ENCODE data around the gene ARHGEF7. TPM values are rescaled to one million over a fixed set of nuclear protein-coding genes. Genes with fewer than 3 reads are reported as not detected.
A peak's percentile ranks its signal among the peaks of the same experiment; 100 is the strongest.
"Not testable (repeated sequence)": the region's sequence is repeated elsewhere in the genome, so short reads cannot be mapped to it uniquely, and the experiment has no call there.

ARHGEF7 gene
- total and polyA plus RNA-seq, 2 experiments from 2014 or later: 23.6 to 58.9 TPM

DNA sequence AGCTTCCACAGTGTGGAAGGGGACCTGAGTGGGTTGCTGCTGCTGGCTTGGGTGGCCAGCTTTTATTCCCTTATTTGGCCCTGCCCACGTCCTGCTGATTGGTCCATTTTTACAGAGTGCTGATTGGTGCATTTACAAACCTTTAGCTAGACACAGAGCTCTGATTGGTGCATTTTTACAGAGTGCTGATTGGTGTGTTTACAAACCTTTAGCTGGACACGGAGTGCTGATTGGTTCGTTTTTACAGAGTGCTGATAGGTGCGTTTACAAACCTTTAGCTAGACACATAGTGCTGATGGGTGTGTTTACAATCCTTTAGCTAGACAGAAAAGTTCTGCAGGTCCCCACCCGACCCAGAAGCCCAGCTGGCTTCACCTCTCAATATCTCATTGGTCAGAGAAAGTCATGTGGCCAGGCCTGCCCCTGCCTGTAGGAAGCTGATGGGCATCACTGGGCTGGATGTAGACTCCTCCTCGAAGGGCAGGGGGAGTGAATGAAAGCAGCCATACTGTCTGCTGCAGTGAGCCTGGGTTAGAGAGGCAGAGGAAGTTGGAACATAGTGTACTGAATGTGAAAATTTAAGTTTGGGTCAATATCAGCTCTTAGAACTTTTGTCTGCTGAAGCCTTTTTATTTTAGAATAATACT, 83.7 kb downstream of the ARHGEF7 start:
- H3F3A ChIP-seq (replicated peaks; ENCODE audit: low read depth); H3K9me3 Mint-ChIP-seq; H3K27me3 ChIP-seq (ENCODE audit: insufficient read depth); DNase-seq (ENCODE audit: low spot score); H3K4me2 ChIP-seq; ATAC-seq; H3K27ac ChIP-seq (ENCODE audit: low read depth); H2AFZ ChIP-seq; H3K27me3 Mint-ChIP-seq (ENCODE audit: insufficient read depth, low read depth, poor library complexity); H3K9me2 ChIP-seq (ENCODE audit: insufficient read depth); H3K4me3 Mint-ChIP-seq; H3K4me3 ChIP-seq; H3K27ac Mint-ChIP-seq; H3K36me3 ChIP-seq (ENCODE audit: insufficient read depth): not testable (repeated sequence)
- Histone ChIP-seq H3K79me2 (replicated peaks; ENCODE audit: insufficient read depth) (peaks cover 94% of the 10 kb centered on the region), H4K20me1 (replicated peaks; ENCODE audit: insufficient read depth) (peaks cover 11% of the 10 kb centered on the region), H3K4me1 (ENCODE audit: insufficient read depth) (peaks cover 35% of the 10 kb centered on the region)
- peaks cover 29% of the 10 kb centered on the region for H3K36me3 Mint-ChIP-seq (ENCODE audit: low read depth)
- peaks cover 60% of the 10 kb centered on the region for H3K4me1 Mint-ChIP-seq

GRCh38 chr13:111201304-111201940, 86.3 kb downstream of the ARHGEF7 start:
- H3K4me3 ChIP-seq: peak overlapping the region; percentile 11; the same call in 1 of the 2 replicates
- H3K36me3 Mint-ChIP-seq (ENCODE audit: low read depth): peaks cover 35% of the 10 kb centered on the region
- H3K4me2 ChIP-seq: peak overlapping the region; percentile 57
- no peaks in the 10 kb centered on the region for H3K9me2 ChIP-seq (ENCODE audit: insufficient read depth)
- H3K27me3 Mint-ChIP-seq (ENCODE audit: insufficient read depth, low read depth, poor library complexity): no peaks in the 10 kb centered on the region
- peaks cover 16% of the 10 kb centered on the region for H4K20me1 ChIP-seq (replicated peaks; ENCODE audit: insufficient read depth)
- H3K27me3 ChIP-seq (ENCODE audit: insufficient read depth): no peaks in the 10 kb centered on the region
- H3K27ac Mint-ChIP-seq: peak overlapping the region; percentile 79
- H3F3A ChIP-seq (replicated peaks; ENCODE audit: low read depth): no peaks in the 10 kb centered on the region
- H3K79me2 ChIP-seq (replicated peaks; ENCODE audit: insufficient read depth): peaks cover 94% of the 10 kb centered on the region
- H3K27ac ChIP-seq (ENCODE audit: low read depth): peak overlapping the region; percentile 78
- H3K4me3 Mint-ChIP-seq: no peak overlapping the region; the same call in 2 of the 3 replicates
- H3K36me3 ChIP-seq (ENCODE audit: insufficient read depth): no peaks in the 10 kb centered on the region
- H3K4me1 ChIP-seq (ENCODE audit: insufficient read depth): peaks cover 59% of the 10 kb centered on the region
- H2AFZ ChIP-seq: no peak overlapping the region
- H3K4me1 Mint-ChIP-seq: peaks cover 73% of the 10 kb centered on the region
- DNase-seq (ENCODE audit: low spot score): no peak
- ATAC-seq: peak; percentile 28
- peaks cover 6% of the 10 kb centered on the region; the same call in 2 of the 3 replicates for H3K9me3 Mint-ChIP-seq
- TF ChIP-seq ETS1 (IDR thresholded peaks at IDR 0.05): no peak
- no peak for TF ChIP-seq STAT1 (IDR thresholded peaks at IDR 0.05; ENCODE audit: unreplicated experiment)
- no peak for TF ChIP-seq EZH2 (IDR thresholded peaks at IDR 0.05; ENCODE audit: low read depth, unreplicated experiment)
- no peak for TF ChIP-seq NANOG (IDR thresholded peaks at IDR 0.05; ENCODE audit: borderline replicate concordance)
- TF ChIP-seq EZH2phosphoT487 (IDR thresholded peaks at IDR 0.05; ENCODE audit: unreplicated experiment): no peak
- TF ChIP-seq, protein P1, sequence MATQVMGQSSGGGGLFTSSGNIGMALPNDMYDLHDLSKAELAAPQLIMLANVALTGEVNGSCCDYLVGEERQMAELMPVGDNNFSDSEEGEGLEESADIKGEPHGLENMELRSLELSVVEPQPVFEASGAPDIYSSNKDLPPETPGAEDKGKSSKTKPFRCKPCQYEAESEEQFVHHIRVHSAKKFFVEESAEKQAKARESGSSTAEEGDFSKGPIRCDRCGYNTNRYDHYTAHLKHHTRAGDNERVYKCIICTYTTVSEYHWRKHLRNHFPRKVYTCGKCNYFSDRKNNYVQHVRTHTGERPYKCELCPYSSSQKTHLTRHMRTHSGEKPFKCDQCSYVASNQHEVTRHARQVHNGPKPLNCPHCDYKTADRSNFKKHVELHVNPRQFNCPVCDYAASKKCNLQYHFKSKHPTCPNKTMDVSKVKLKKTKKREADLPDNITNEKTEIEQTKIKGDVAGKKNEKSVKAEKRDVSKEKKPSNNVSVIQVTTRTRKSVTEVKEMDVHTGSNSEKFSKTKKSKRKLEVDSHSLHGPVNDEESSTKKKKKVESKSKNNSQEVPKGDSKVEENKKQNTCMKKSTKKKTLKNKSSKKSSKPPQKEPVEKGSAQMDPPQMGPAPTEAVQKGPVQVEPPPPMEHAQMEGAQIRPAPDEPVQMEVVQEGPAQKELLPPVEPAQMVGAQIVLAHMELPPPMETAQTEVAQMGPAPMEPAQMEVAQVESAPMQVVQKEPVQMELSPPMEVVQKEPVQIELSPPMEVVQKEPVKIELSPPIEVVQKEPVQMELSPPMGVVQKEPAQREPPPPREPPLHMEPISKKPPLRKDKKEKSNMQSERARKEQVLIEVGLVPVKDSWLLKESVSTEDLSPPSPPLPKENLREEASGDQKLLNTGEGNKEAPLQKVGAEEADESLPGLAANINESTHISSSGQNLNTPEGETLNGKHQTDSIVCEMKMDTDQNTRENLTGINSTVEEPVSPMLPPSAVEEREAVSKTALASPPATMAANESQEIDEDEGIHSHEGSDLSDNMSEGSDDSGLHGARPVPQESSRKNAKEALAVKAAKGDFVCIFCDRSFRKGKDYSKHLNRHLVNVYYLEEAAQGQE (IDR thresholded peaks at IDR 0.05; ENCODE audit: unreplicated experiment): no peak
- TF ChIP-seq ZNF462 (CRISPR knock-in tag; IDR thresholded peaks at IDR 0.05): no peak
- TF ChIP-seq CREB1 (CRISPR knock-in tag; IDR thresholded peaks at IDR 0.05; ENCODE audit: low read depth): no peak
- TF ChIP-seq POLR2AphosphoS5 (IDR thresholded peaks at IDR 0.05; ENCODE audit: low read depth): no peak
- no peak for TF ChIP-seq ZNF331 (CRISPR knock-in tag; IDR thresholded peaks at IDR 0.05; ENCODE audit: low read depth)

Measured in GM23338 (cell line).